ENCODE results near the gene GAD2. TPM values are rescaled to one million over a fixed set of nuclear protein-coding genes. Genes with fewer than 3 reads are reported as not detected.

The GAD2 gene
- total RNA-seq, 1 donor from 2014 or later: 0.41 TPM

GRCh38 chr10:26173837-26174236 lies 42.7 kb upstream of the GAD2 start:
- H3K4me3 ChIP-seq: no peak overlapping the region
- H2AFZ ChIP-seq (replicated peaks): peak overlapping the region; percentile 45
- H3K79me2 ChIP-seq (ENCODE audit: low read depth): no peaks in the 10 kb centered on the region
- H3K27ac Mint-ChIP-seq: no peak overlapping the region
- H3K27me3 Mint-ChIP-seq (ENCODE audit: insufficient read depth, low read depth): no peaks in the 10 kb centered on the region
- DNase-seq (ENCODE audit: low spot score): no peak
- H3K4me1 ChIP-seq: peaks cover 10% of the 10 kb centered on the region
- H3K36me3 Mint-ChIP-seq: no peaks in the 10 kb centered on the region
- TF ChIP-seq EZH2 (IDR thresholded peaks at IDR 0.05): no peak
- no peak for TF ChIP-seq EZH2phosphoT487 (IDR thresholded peaks at IDR 0.05)
- TF ChIP-seq, protein P1, sequence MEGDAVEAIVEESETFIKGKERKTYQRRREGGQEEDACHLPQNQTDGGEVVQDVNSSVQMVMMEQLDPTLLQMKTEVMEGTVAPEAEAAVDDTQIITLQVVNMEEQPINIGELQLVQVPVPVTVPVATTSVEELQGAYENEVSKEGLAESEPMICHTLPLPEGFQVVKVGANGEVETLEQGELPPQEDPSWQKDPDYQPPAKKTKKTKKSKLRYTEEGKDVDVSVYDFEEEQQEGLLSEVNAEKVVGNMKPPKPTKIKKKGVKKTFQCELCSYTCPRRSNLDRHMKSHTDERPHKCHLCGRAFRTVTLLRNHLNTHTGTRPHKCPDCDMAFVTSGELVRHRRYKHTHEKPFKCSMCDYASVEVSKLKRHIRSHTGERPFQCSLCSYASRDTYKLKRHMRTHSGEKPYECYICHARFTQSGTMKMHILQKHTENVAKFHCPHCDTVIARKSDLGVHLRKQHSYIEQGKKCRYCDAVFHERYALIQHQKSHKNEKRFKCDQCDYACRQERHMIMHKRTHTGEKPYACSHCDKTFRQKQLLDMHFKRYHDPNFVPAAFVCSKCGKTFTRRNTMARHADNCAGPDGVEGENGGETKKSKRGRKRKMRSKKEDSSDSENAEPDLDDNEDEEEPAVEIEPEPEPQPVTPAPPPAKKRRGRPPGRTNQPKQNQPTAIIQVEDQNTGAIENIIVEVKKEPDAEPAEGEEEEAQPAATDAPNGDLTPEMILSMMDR (IDR thresholded peaks at IDR 0.05): no peak
- no peaks in the 10 kb centered on the region for H3F3A ChIP-seq (ENCODE audit: low read depth)
- no peaks in the 10 kb centered on the region for H3K9me3 ChIP-seq (ENCODE audit: low read depth)
- peaks cover 2% of the 10 kb centered on the region for H3K9me3 Mint-ChIP-seq
- no peaks in the 10 kb centered on the region for H3K36me3 ChIP-seq
- no peaks in the 10 kb centered on the region for H3K27me3 ChIP-seq
- H3K9ac ChIP-seq: no peak overlapping the region
- no peak overlapping the region for H3K4me3 Mint-ChIP-seq
- peaks cover 15% of the 10 kb centered on the region for H3K4me1 Mint-ChIP-seq
- no peak overlapping the region for H3K4me2 ChIP-seq
- no peak overlapping the region for H3K27ac ChIP-seq
- H4K20me1 ChIP-seq (ENCODE audit: low read depth): no peaks in the 10 kb centered on the region

GRCh38 chr10:26177341-26177740 lies 39.2 kb upstream of the GAD2 start:
- H3K79me2 ChIP-seq (ENCODE audit: low read depth): no peaks in the 10 kb centered on the region
- H3K9me3 ChIP-seq (ENCODE audit: low read depth): no peaks in the 10 kb centered on the region
- H3K27ac ChIP-seq: no peak overlapping the region
- DNase-seq (ENCODE audit: low spot score): no peak
- H3K4me1 Mint-ChIP-seq: peaks cover 3% of the 10 kb centered on the region
- H3K4me3 Mint-ChIP-seq: no peak overlapping the region
- H3K9me3 Mint-ChIP-seq: peaks cover 2% of the 10 kb centered on the region
- no peaks in the 10 kb centered on the region for H4K20me1 ChIP-seq (ENCODE audit: low read depth)
- TF ChIP-seq, protein P1 (IDR thresholded peaks at IDR 0.05): no peak
- TF ChIP-seq EZH2phosphoT487 (IDR thresholded peaks at IDR 0.05) (no peak), EZH2 (IDR thresholded peaks at IDR 0.05) (no peak)
- no peaks in the 10 kb centered on the region for H3K36me3 Mint-ChIP-seq
- H3K4me3 ChIP-seq: no peak overlapping the region
- no peaks in the 10 kb centered on the region for H3F3A ChIP-seq (ENCODE audit: low read depth)
- H3K4me1 ChIP-seq: no peaks in the 10 kb centered on the region
- H3K9ac ChIP-seq: no peak overlapping the region
- no peak overlapping the region for H3K27ac Mint-ChIP-seq
- H3K27me3 Mint-ChIP-seq (ENCODE audit: insufficient read depth, low read depth): no peaks in the 10 kb centered on the region
- H2AFZ ChIP-seq (replicated peaks): no peak overlapping the region
- H3K36me3 ChIP-seq: no peaks in the 10 kb centered on the region
- no peaks in the 10 kb centered on the region for H3K27me3 ChIP-seq
- H3K4me2 ChIP-seq: no peak overlapping the region

GRCh38 chr10:26194275-26194674 lies 22.3 kb upstream of the GAD2 start:
- Histone ChIP-seq H3K9ac (no peak overlapping the region), H4K20me1 (ENCODE audit: low read depth) (no peaks in the 10 kb centered on the region), H3K36me3 (no peaks in the 10 kb centered on the region), H3K4me2 (no peak overlapping the region), H3K4me1 (no peaks in the 10 kb centered on the region), H3K79me2 (ENCODE audit: low read depth) (no peaks in the 10 kb centered on the region), H3K27ac (no peak overlapping the region), H3K4me3 (no peak overlapping the region), H2AFZ (replicated peaks) (no peak overlapping the region), H3F3A (ENCODE audit: low read depth) (no peaks in the 10 kb centered on the region), H3K9me3 (ENCODE audit: low read depth) (no peaks in the 10 kb centered on the region), H3K27me3 (no peaks in the 10 kb centered on the region)
- no peak overlapping the region for H3K4me3 Mint-ChIP-seq
- TF ChIP-seq, protein P1 (IDR thresholded peaks at IDR 0.05): no peak
- TF ChIP-seq EZH2 (IDR thresholded peaks at IDR 0.05) (no peak), EZH2phosphoT487 (IDR thresholded peaks at IDR 0.05) (no peak)
- H3K27ac Mint-ChIP-seq: no peak overlapping the region
- no peaks in the 10 kb centered on the region for H3K27me3 Mint-ChIP-seq (ENCODE audit: insufficient read depth, low read depth)
- no peaks in the 10 kb centered on the region for H3K9me3 Mint-ChIP-seq
- peaks cover 2% of the 10 kb centered on the region for H3K36me3 Mint-ChIP-seq
- DNase-seq (ENCODE audit: low spot score): no peak
- peaks cover 3% of the 10 kb centered on the region for H3K4me1 Mint-ChIP-seq
